Ovary (tissue), 9 donors: ENCODE data around the gene ERC1. TPM values are rescaled to one million over a fixed set of nuclear protein-coding genes. Genes with fewer than 3 reads are reported as not detected.
"Not testable (repeated sequence)": the region's sequence is repeated elsewhere in the genome, so short reads cannot be mapped to it uniquely, and the experiment has no call there.

ENCODE experiments used
- DNase-seq, 5 donors: peaks; one replicate each; pipeline ENCODE4 v3.0.0-alpha.2; 2019 to 2020
- H3K27ac ChIP-seq, 2 donors: fragments of 200-600 bp; one replicate each; pipeline versions ENCODE4 v1.5.1 to v1.8.0; 2019 to 2022
- H3K27me3 ChIP-seq: fragments of 200-600 bp; one replicate; pipeline ENCODE4 v1.8.0; 2022
- H3K36me3 ChIP-seq: fragments of 200-600 bp; sonication (generic); one replicate; pipeline ENCODE4 v1.5.1; 2019
- H3K4me1 ChIP-seq: one replicate; pipeline ENCODE4 v1.8.1; 2013; ENCODE audit warnings: mild to moderate bottlenecking, moderate library complexity; ENCODE audit not compliant: insufficient read depth
- H3K4me3 ChIP-seq: fragments of 200-600 bp; sonication (generic); one replicate; pipeline ENCODE4 v1.5.1; 2017
- H3K9me3 ChIP-seq, 2 donors: fragments of 200-600 bp in 1 of 2; sonication (generic) in 1 of 2; one replicate each; pipeline versions ENCODE4 v1.5.1 to v1.8.1; 2013 to 2019; ENCODE audit warnings: mild to moderate bottlenecking in 1 of 2, moderate library complexity in 1 of 2
- CTCF ChIP-seq, 3 donors: fragments of 450-650 bp in 2 of 3; fragments of 200-600 bp in 1 of 3; IDR thresholded peaks; one replicate each; pipeline versions ENCODE4 v1.5.1 to v1.8.0; 2016 to 2022; ENCODE audit warnings: antibody characterized with exemption in 3 of 3, mild to moderate bottlenecking in 1 of 3
- EP300 ChIP-seq: sonication (generic); formaldehyde crosslinking; IDR thresholded peaks from one replicate; pipeline ENCODE4 v1.6.1; 2017; ENCODE audit warnings: antibody characterized with exemption
- POLR2A ChIP-seq: fragments of 450-650 bp; IDR thresholded peaks from one replicate; pipeline ENCODE4 v1.6.1; 2017; ENCODE audit warnings: antibody characterized with exemption, mild to moderate bottlenecking, moderate library complexity
- WGBS, 3 donors: extraction: QIAGEN DNeasy Blood & Tissue Kit in 1 of 3; methylation state at CpG; one replicate each; pipeline versions ENCODE4 v1.1.5 to v1.1.7; 2013 to 2017; 5-methylcytosine and 5-hydroxymethylcytosine counted together
- intact Hi-C, 4 donors: fragments of 100-400 bp; cut with DNase I; formaldehyde crosslinking; loops; one replicate each; pipeline versions ENCODE4 v1.11.0 to v1.15.1; 2022 to 2023
- polyA plus RNA-seq, 2 donors: library from polyadenylated mRNA; stranded (reverse); fragments of 200-250 nt in 1 of 2; fragments of 350-450 nt in 1 of 2; fragmentation: Illumina TruSeq in 1 of 2; extraction: RNeasy Lipid Tissue Mini Kit (QIAGEN cat#74804) in 1 of 2; gene quantifications; one replicate each; pipeline ENCODE4 v1.2.3, GENCODE V29; 2013 to 2014
- total RNA-seq, 7 donors: library from RNA; depleted of rRNA in 2 of 7; stranded (reverse); fragments of >200 nt in 2 of 7; fragmentation: NEBNext Ultra II Directional in 3 of 7; extraction: Animal tissue kit (Norgen Biotek cat#: 25700) in 3 of 7; gene quantifications; one replicate each; pipeline versions ENCODE4 v1.1.0 to v1.2.4, GENCODE V29; 2016 to 2023
- donor health status: DM: no; HTN: no; CAD: no; lungs with moderate emphysema.
- donor health status: DM: no; HTN: no; CAD: no.
- donor health status: Bipolar disorder and iron deficiency.
- donor health status: DM: yes; HTN: yes; CAD: no.
- donor health status: DM: no; HTN: no; CAD: no.
- donor health status: DM: yes; HTN: yes; CAD: no.

The ERC1 gene
- total and polyA plus RNA-seq, 9 donors: 10.4 to 65.2 (median 51.6) TPM

DNA sequence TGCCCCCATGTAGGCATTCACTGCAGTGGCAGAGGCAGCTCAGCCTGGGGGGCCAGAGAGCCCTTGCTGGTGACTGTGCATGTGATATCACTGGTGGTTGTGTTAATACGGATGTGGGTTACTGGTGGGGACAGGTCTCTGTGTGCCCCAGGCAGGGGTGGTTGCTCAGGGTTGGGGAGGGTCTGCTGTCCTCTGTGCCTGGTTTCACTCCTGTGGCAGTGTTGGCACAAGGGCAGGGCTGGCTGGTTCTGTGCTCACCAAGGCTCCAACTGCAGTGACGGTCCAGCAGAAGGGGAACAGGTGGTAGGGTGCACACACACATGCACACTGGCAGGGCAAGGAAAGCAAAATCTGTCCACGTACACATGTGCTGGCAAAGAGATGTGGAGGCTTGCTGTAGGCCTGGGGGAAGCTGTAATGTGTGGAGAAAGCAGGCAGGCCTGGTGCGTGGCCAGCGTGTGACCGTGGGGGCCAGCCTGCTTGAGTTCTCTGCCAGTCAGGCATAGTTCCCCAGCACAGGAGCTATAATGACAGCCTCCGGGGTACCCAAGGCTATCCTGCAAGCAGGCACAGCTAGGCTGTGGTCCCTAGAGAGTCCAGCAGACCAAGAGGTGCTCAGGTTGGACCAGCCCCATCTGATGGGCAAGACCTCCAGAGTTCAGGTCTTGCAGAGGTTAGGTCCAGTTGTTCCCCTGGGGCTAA is 348.7 kb downstream of the ERC1 start:
- Histone ChIP-seq H3K27ac (no peak overlapping the region), H3K36me3 (no peaks in the 10 kb centered on the region), H3K27me3 (no peaks in the 10 kb centered on the region), H3K4me3 (no peak overlapping the region), H3K4me1 (no peaks in the 10 kb centered on the region), H3K9me3 (no peaks in the 10 kb centered on the region)
- WGBS, 3 donors: 86 to 93% (median 93%) methylated on average over 7 of the region's 7 CpGs
- no peak for TF ChIP-seq EP300
- TF ChIP-seq POLR2A: no peak
- TF ChIP-seq CTCF (IDR thresholded peaks at IDR 0.05): no peak
- DNase-seq: no peak
- intact Hi-C loops: no loop called here

- H3K9me3 ChIP-seq, intact Hi-C loops, DNase-seq, H3K27ac ChIP-seq, H3K4me1 ChIP-seq, H3K27me3 ChIP-seq, H3K4me3 ChIP-seq, H3K36me3 ChIP-seq: not testable (repeated sequence)
- WGBS, 3 donors: 88 to 95% (median 93%) methylated on average over 6 of the region's 6 CpGs
Observed at GRCh38 chr12:1341270-1341669, 350.2 kb downstream of the ERC1 start.

GRCh38 chr12:1343422-1343821 is 352.4 kb downstream of the ERC1 start:
- intact Hi-C loops: no loop called here
- 68 to 90% (median 76%) methylated on average over 6 of the region's 6 CpGs for WGBS, 3 donors

DNA sequence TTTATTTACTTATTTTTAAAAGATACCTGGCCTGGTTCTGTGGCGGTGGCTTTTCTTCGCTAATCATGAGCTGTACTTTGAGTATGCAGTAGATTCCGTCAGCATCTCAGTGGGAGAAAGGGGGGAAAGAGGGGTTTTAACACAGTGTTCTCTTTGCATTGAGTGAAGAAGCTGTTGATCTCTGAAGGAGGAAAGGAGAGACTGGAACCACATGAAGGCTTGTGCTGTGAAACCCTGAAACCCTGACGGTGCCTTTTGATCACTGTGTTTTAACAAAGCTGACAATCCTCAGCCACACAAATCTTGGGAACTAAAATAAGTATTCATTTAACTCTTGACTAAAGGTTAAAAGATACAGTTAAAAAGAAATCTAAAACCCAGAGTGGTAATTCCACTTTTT is 353.2 kb downstream of the ERC1 start:
- H3K27ac ChIP-seq: no peak overlapping the region
- no peaks in the 10 kb centered on the region for H3K9me3 ChIP-seq
- no peaks in the 10 kb centered on the region for H3K27me3 ChIP-seq
- TF ChIP-seq CTCF (IDR thresholded peaks at IDR 0.05) (no peak), POLR2A (no peak), EP300 (no peak)
- no peaks in the 10 kb centered on the region for H3K36me3 ChIP-seq
- 89 to 93% (median 91%) methylated on average over 4 of the region's 4 CpGs for WGBS, 3 donors
- intact Hi-C loops: no loop called here
- no peaks in the 10 kb centered on the region for H3K4me1 ChIP-seq
- no peak for DNase-seq
- no peak overlapping the region for H3K4me3 ChIP-seq

More at GRCh38 chr12:1343422-1343821, 352.4 kb downstream of the ERC1 start:
- H3K9me3 ChIP-seq: no peaks in the 10 kb centered on the region
- TF ChIP-seq POLR2A: no peak
- no peak for TF ChIP-seq CTCF (IDR thresholded peaks at IDR 0.05)
- TF ChIP-seq EP300: no peak
- H3K4me1 ChIP-seq: no peaks in the 10 kb centered on the region
- H3K36me3 ChIP-seq: no peaks in the 10 kb centered on the region
- H3K27me3 ChIP-seq: no peaks in the 10 kb centered on the region
- no peak overlapping the region for H3K27ac ChIP-seq
- no peak for DNase-seq
- H3K4me3 ChIP-seq: no peak overlapping the region

- intact Hi-C loops: no loop called here
- no peak overlapping the region for H3K4me3 ChIP-seq
- 69 to 86% (median 73%) methylated on average over 1 of the region's 1 CpG for WGBS, 3 donors
Observed at GRCh38 chr12:1346126-1346525, 355.1 kb downstream of the ERC1 start.

More at GRCh38 chr12:1346126-1346525, 355.1 kb downstream of the ERC1 start:
- no peaks in the 10 kb centered on the region for H3K36me3 ChIP-seq
- H3K4me1 ChIP-seq: peaks cover 6% of the 10 kb centered on the region
- no peak overlapping the region for H3K27ac ChIP-seq
- TF ChIP-seq EP300: no peak
- TF ChIP-seq POLR2A: no peak
- TF ChIP-seq CTCF (IDR thresholded peaks at IDR 0.05): no peak
- no peak for DNase-seq
- no peaks in the 10 kb centered on the region for H3K9me3 ChIP-seq
- no peaks in the 10 kb centered on the region for H3K27me3 ChIP-seq
